ENCODE data around the gene SHROOM1. TPM values are rescaled to one million over a fixed set of nuclear protein-coding genes. Genes with fewer than 3 reads are reported as not detected.
A peak's percentile ranks its signal among the peaks of the same experiment; 100 is the strongest.

SHROOM1 gene
- total RNA-seq, 2 donors from 2014 or later: 6.6 to 14.4 TPM

DNA sequence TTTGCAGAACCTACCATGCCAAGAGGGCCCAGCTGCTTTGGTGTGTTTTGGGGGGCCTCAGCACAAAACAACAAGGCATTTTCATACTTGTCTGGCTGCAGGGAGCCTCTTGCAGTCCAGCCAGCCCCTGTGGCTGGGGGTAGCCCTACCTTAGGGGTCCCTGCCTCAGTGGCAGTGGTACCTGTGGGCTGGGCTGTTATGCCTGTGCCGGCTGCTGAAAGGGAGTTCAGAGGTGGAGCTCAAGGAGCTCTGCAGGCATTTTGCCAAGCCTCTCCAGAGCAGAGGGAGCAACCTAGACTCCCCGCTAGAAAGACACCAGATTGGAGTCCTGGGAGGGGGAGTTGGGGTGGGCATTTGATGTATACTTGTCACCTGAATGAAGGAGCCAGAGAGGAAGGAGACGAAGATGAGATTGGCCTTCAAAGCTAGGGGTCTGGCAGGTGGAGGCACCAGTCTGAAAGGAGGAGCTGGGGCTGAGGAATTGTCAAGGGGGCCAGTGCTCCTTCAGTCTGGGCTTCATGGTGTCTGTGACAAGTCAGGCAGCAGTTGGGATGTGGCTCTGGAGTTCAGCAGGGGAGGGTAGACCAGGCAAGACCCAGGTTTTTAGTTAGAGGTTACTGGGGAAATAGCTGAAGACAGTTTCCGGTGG lies 1.5 kb downstream of the SHROOM1 start:
- no peak overlapping the region for H3K27ac ChIP-seq (ENCODE audit: low read depth, low read length)
- no peak overlapping the region for H3K27ac Mint-ChIP-seq
- H3K27me3 ChIP-seq (ENCODE audit: control insufficient read depth, insufficient read depth, low read length, poor library complexity, severe bottlenecking): peaks cover 72% of the 10 kb centered on the region
- H3K4me1 Mint-ChIP-seq: peaks cover 17% of the 10 kb centered on the region
- H3K4me1 ChIP-seq (ENCODE audit: control insufficient read depth, insufficient read depth, low read length): no peaks in the 10 kb centered on the region
- H3K9me3 Mint-ChIP-seq: no peaks in the 10 kb centered on the region
- H3K27me3 Mint-ChIP-seq (ENCODE audit: insufficient read depth): peaks cover 61% of the 10 kb centered on the region
- no peaks in the 10 kb centered on the region for H3K36me3 ChIP-seq (ENCODE audit: control insufficient read depth, insufficient read depth, low read length)
- H3K4me3 Mint-ChIP-seq: peak overlapping the region; percentile 71
- H3K4me3 ChIP-seq (ENCODE audit: low read length): peak overlapping the region; percentile 74
- no peak overlapping the region for H3K9ac ChIP-seq (ENCODE audit: extremely low read depth, low read length, poor library complexity, severe bottlenecking)
- WGBS, 2 experiments (ENCODE audit: insufficient coverage in 1 of 2, insufficient read length in 1 of 2): 76 to 94% methylated on average over 3 to 4 of the region's 4 CpGs
- H3K9me3 ChIP-seq (ENCODE audit: control insufficient read depth, low read length): no peaks in the 10 kb centered on the region
- H3K36me3 Mint-ChIP-seq (ENCODE audit: low read depth): peaks cover 3% of the 10 kb centered on the region
- DNase-seq: no peak
- TF ChIP-seq CTCF (conservative IDR thresholded peaks at IDR 0.05): no peak

DNA sequence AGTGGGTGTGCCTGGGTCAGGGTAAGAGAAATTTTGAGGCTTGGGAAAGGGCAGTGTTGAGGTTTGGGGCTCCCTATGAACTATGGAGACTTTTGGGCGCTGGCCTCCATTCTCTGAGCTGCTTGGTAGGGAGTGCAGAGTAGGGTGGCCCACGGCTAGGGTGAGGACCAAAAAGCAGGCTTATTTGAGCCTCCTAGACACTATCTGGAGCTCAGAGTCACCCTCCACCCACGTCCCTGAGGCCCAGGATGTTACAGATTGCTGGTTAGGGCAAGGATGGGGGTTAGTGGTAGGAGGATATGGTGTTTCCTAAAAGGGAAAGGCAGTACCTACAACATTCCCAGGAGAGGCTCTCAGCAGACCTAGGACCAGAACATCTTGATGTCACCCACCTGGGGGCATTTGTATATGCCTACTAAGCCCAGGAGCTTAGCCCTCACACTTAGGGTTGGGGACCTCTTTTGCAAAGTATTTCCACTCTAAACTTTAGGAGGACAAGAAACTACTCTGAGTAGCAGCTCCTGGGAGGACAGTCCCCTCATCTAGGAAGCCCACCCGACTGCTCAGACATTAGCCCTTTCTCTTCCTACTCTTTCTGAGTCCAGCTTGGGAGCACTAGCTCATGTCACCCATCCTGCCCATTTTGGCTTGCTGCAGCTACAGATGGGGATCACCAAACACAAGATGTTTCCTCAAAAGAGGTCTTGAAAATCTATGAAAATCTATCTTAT lies 2.3 kb downstream of the SHROOM1 start:
- TF ChIP-seq CTCF (conservative IDR thresholded peaks at IDR 0.05): no peak
- Mint-ChIP-seq H3K4me1 (peaks cover 17% of the 10 kb centered on the region), H3K27ac (no peak overlapping the region), H3K9me3 (no peaks in the 10 kb centered on the region), H3K27me3 (ENCODE audit: insufficient read depth) (peaks cover 59% of the 10 kb centered on the region), H3K36me3 (ENCODE audit: low read depth) (peaks cover 3% of the 10 kb centered on the region), H3K4me3 (no peak overlapping the region)
- peaks cover 4% of the 10 kb centered on the region for H3K4me1 ChIP-seq (ENCODE audit: control insufficient read depth, insufficient read depth, low read length)
- H3K4me3 ChIP-seq (ENCODE audit: low read length): no peak overlapping the region
- no peak overlapping the region for H3K9ac ChIP-seq (ENCODE audit: extremely low read depth, low read length, poor library complexity, severe bottlenecking)
- H3K27ac ChIP-seq (ENCODE audit: low read depth, low read length): no peak overlapping the region
- H3K36me3 ChIP-seq (ENCODE audit: control insufficient read depth, insufficient read depth, low read length): no peaks in the 10 kb centered on the region
- H3K27me3 ChIP-seq (ENCODE audit: control insufficient read depth, insufficient read depth, low read length, poor library complexity, severe bottlenecking): peaks cover 73% of the 10 kb centered on the region
- no peaks in the 10 kb centered on the region for H3K9me3 ChIP-seq (ENCODE audit: control insufficient read depth, low read length)
- no peak for DNase-seq
- 86 to 91% methylated on average over 1 to 4 of the region's 4 CpGs for WGBS, 2 experiments (ENCODE audit: insufficient coverage in 1 of 2, insufficient read length in 1 of 2)

GRCh38 chr5:132826424-132827082 lies 3.9 kb downstream of the SHROOM1 start:
- no peak overlapping the region for H3K27ac Mint-ChIP-seq
- TF ChIP-seq CTCF (conservative IDR thresholded peaks at IDR 0.05): no peak
- peaks cover 4% of the 10 kb centered on the region for H3K4me1 ChIP-seq (ENCODE audit: control insufficient read depth, insufficient read depth, low read length)
- no peak overlapping the region for H3K27ac ChIP-seq (ENCODE audit: low read depth, low read length)
- H3K9ac ChIP-seq (ENCODE audit: extremely low read depth, low read length, poor library complexity, severe bottlenecking): no peak overlapping the region
- DNase-seq: no peak
- H3K4me3 ChIP-seq (ENCODE audit: low read length): no peak overlapping the region
- no peaks in the 10 kb centered on the region for H3K9me3 ChIP-seq (ENCODE audit: control insufficient read depth, low read length)
- peaks cover 17% of the 10 kb centered on the region for H3K4me1 Mint-ChIP-seq
- H3K4me3 Mint-ChIP-seq: peak overlapping the region; percentile 42
- H3K27me3 ChIP-seq (ENCODE audit: control insufficient read depth, insufficient read depth, low read length, poor library complexity, severe bottlenecking): peaks cover 71% of the 10 kb centered on the region
- peaks cover 54% of the 10 kb centered on the region for H3K27me3 Mint-ChIP-seq (ENCODE audit: insufficient read depth)
- H3K36me3 ChIP-seq (ENCODE audit: control insufficient read depth, insufficient read depth, low read length): no peaks in the 10 kb centered on the region
- 82 to 86% methylated on average over 4 to 6 of the region's 6 CpGs for WGBS, 2 experiments (ENCODE audit: insufficient coverage in 1 of 2, insufficient read length in 1 of 2)
- H3K9me3 Mint-ChIP-seq: no peaks in the 10 kb centered on the region
- peaks cover 3% of the 10 kb centered on the region for H3K36me3 Mint-ChIP-seq (ENCODE audit: low read depth)

Measured in endodermal cell (in vitro differentiated cells).